ENCODE data around the gene SFXN2.

Gene SFXN2

DNA sequence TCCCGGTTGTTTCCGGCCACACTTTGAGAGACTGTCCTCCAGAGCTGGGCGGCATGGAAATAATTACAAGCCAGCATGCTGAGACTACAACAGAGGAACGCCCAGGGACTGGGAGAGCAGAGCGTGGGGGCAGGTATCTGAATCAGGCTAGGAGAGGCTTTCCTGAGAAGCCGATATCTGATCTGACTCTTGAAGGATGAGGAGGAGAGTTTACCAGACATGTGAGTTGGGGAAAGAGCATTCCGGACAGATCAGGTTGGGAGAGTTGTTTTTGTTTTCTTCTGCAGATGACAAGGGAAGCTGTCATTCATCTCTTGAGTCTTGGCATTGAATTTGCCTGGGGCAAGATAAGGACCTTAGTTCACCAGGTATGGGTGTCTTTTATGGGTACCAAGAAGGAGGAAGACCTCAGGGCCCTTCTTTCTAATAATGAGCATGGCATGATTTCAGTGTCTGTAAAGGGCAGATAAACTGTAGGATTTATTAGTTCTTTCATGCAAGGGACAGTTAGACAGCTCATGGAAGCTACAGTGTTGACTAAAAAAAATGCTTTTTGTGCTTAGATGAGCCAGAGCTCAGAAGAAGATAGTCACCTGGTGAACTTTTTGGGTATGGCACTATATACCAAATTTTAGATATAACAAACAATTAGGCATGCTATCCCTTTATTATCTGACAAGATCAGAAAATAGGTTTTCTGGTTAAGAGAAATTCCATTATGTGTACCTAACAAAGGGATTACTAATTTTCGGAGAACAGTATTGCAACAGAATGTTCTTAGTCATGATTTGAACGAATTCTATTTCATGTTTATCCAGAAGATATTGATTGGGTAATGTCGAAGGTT lies 65.5 kb downstream of the SFXN2 start:
- no peak for DNase-seq

DNA sequence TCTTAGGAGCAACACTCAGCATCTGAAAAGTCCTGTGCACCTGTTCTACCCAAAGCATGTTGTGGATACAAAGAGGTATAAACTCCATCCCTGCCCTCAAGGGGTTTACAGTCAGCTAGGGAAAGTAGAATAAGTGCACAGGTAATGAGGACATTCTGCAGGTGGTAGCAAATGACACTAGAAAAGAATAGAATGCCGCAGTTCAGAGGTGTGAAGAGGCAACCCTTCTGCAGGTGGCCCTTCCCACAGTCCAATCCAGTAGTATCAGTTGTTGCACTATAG lies 66.0 kb downstream of the SFXN2 start:
- DNase-seq = no peak

DNA sequence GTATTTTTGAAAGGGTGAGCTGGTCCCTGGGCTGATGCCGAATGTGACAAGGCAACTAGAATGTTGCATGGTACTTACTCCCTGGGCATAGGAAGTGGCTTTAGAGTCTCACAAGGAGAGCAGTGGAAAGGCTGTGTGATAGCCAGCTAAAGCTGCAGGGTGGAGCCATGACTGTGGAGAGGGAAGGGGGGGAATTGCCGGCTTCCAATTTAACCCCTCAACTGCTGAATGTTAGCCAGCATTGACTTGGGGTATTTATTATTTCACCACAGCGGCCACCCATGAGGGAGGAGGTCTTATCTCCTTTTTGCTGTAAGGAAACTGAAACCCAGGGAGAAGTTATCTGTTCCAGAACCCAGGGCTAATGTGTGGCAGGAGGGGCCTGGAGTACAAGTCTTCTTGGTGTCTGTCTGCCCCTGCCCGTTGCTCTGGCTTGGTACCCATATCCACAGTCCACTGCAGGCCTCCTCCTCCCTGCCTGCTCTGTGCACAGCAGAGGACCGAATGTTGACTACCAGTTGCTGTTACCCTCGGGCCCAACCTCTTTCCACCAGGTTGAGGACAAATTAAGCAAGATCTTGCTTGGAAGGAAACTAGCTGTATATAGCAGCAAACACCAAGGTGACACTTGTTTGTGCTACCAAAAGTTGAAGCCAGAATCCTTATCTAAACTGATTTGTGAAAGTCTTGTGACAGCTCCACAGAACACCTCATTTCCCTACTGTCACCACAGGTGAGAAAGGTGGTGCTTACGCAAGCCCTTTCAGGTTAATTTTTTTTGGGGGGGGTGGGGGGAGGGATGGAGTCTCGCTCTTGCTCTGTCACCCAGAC lies 66.9 kb downstream of the SFXN2 start:
- no peak for DNase-seq

DNA sequence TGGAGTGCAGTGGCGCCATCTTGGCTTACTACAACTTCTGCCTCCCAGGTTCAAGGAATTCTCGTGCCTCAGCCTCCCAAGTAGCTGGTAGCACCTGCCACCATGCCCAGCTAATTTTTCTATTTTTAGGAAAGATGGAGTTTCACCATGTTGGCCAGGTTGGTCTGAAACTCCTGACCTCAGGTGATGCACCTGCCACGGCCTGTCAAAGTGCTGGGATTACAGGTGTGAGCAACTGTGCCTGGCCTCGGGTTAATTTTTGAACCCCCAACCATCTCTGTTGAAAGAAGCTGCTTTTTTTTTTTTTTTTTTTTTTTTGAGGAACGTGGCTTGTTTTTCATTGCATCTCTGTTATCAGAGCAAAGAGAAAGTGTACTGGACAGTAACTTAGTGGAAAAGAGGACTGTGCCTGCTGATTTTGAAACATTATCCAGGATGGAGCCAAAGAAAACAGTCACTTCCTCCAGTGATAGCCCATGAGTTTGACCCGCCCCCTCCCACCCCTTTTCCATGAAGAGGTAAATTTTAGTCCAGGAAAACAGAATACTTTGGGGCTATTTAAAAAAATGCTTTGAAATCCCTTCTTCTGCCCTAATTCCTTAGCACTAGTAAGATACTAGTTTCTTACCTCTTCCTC lies 67.6 kb downstream of the SFXN2 start:
- no peak for DNase-seq

DNA sequence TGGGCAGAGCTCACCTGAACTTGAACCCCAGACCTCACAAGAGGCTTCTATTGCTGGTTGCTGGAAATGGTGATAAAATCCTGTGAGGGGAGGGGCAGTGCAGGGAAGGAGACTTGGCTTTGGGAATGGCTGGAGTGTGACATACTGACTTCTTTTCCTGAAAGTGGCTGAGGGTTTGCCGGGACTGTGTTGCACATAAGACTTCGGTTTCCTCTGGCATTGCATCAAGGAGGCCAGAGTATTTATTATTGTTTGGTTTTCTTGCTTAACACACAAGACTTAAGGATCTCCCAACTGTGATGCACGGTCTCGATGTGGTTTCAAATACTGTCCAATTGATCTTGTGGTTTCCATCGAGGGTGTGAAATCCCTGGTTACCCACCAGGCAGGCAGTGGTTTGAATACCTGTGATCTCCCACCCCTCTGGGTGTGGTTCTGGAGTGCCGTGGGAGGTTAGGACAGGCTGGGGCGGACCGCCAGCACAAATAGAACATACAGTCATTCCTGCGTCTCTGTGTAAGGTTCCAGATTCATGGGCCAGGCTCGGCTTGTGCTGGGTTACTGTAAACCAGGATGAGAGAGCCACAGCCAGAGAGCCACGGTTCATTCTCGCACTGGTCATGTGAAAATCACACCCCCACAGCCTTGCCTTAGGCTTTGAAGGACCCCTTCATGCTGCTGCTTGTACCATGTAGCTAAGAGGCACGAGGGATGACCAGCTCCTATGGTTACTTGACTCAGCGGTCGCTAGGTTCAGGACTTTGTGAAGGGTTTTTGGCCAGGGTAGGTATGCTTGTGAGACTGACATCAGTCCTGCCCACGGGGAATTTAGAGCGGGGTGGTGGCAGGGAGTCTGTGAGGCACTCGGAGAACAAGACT lies 68.5 kb downstream of the SFXN2 start:
- no peak for DNase-seq

DNA sequence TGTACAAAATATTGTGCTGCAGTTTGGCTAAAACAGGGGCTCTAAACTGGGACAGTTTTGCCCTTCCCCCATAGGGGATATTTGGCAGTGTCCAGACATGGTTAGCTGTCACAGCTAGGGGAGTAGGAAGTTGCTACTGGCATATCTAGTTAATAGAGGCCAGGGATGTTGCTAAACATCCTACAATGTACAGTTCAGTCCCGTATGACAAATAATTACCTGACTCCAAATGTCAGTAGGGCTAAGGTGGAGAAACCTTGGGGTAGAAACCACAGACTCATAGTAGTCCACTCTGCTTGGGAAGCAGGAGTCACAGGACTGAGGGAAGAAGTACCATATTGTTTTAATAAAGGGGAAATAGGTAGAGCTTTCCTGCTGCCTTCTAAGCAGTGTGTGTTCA lies 69.1 kb downstream of the SFXN2 start:
- DNase-seq = no peak

DNA sequence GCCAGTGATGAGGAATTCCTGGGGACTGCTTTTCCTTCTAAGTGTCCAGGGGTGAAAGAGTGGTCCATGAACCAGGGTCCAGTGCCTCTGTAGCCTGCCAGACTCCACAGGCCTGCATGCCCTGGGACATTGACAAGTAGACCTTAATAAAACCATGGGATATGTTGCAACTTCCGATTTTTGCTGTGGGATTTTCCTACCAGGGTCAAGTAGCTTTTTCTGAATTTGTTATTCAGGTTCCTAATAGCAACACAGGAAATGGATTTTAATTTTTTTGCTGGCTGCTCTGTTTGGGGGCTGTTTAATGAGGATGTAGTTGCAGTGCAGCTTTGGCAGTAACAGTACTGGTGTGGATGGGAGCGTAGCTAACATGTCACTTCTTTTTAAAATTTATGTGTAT lies 71.4 kb downstream of the SFXN2 start:
- DNase-seq = no peak

DNA sequence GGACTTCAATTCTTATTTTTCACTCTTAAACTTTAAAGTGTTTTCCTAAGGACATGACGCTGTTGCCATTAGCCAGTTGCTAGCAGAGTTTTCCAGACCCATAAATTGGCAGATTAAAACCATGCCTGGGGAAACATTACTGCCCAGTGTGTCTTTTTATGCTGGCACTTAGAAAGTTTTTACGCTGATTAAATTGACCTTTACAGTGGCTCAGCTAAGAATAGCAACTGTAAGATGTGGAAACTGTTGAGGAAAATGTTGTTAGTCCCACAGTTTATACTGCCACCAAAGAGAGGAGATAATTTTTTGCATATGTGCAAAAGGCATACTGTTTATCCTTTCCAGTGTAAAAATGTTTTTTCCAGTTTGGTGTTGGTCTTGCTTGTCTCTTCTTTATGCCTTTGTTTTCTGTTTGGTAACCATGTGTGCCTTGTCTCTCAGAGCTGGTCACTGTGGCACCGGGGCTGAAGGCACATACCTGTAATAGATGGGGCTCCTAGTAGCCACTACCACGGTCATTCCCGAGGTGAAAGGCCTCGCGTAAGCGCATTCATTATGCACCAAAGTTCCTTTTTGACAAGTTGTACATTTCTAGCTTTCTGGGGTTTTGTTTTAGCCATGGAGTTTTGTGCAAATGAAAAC lies 77.4 kb downstream of the SFXN2 start:
- DNase-seq = no peak
